Activated CD4-positive, alpha-beta T cell treated with anti-CD3 and anti-CD28 coated beads, Interleukin-2, amount 50 U/mL, for 4 hours (primary cell): ENCODE measurements around the gene TCEAL2.
A peak's percentile ranks its signal among the peaks of the same experiment; 100 is the strongest.
"Not testable (repeated sequence)": the region's sequence is repeated elsewhere in the genome, so short reads cannot be mapped to it uniquely, and the experiment has no call there.

Experiments
- DNase-seq, 2 experiments: peaks; one replicate each; pipeline ENCODE4 v3.0.0-alpha.2; 2020

The TCEAL2 gene

DNA sequence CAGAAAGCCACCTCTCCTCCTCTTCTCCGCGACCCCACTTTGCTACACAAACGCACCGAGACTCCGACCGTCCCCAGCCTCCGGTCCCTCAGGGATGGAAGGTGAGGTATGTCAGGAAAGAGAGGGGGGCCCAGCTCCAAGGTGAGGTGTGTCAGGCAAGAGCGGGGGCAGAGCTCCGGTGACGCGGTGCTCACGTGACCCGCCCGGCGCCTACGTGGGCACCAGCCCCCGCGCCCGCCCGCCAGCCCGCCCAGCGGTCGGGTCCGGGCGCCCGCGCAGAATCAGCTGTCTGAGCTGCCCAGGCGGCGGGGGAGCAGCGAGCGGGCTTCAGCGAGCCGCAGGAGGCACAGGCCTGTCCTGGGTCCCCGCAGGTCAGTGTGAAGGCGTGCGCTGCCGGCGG, at the start of gene TCEAL2:
Gene TCEAL2 (plus strand): TSS at position 244 of the 400 bp plus-strand sequence. CDS start 1,152 bp downstream, outside the sequence.
- peak in 1 of 2 experiments; percentile 6 for DNase-seq

DNA sequence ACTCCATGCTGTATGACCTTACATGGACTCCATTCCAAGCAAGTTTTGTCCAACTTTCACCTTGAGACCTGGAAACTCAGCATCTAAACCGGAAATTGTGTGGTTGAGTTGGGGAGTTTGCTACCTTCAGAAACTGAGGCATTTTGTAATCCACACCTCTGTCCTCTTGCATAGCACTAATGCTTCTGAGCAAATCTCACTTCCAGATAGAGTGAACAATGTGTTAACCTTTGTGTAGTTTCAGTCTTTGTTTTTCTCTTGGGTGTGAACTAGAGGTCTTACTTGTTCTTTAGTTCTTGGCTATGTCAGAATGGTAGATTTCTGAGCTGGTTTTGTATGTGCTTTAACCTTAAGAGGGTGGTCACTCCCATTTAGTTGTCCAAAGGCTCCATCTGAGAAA, 48.1 kb upstream of the TCEAL2 start:
- no peak for DNase-seq

DNA sequence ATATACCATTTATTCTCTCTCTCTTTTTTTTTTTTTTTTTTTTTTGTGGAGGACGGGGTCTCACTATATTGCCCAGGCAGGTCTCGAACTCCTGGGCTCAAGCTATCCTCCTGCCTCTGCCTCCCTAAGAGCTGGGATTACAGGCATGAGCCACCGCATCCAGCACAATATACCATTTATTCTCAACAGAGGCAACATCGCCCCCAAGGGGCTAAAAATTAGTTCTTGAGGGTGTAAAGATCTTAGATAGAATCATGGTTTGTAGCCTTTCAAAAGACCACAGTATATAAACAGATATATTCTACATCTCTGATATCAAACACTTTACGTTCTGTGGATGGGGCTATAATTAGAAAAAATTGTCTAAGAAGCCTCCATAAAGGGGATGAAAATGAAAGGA, 39.8 kb upstream of the TCEAL2 start:
- no peak for DNase-seq

DNA sequence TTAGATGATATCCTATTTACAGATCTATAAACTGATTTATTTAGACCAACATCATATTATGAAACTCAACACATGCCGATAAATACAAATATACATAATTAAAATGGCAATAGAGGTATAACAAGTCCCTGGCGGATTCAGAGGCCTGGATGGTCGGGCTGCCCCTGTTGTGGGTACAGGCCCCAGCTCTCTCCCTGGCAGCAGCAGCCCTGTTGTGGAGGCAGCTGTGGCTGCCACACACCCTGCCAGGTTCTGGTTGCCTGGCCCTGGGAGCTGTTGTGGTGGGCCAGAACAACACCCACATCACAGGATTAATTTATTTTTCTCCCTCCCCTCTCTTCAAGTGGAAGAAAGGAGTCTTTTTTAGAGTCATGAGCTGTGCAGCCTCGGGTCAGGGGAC, 12.1 kb upstream of the TCEAL2 start:
- DNase-seq, result no peak

DNA sequence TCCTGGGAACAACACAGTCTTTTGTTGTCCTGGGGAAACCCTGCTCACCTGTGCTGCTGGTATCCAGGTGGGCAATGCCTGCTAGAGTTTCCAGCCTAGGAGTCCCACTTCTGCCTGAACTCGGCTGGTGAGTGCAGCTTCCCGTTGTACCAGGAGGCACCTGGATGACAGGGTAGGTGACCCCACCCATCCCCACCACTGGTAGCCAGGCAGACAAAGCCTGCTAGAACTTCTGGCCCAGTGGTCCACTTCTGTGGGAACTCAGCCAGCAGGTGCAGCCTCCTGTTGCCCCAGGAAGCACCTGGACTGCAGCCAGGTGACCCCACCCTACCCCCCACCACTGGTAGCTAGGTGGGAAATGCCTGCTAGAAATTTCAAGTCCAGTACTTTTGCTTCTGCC, 9.7 kb upstream of the TCEAL2 start:
- DNase-seq, result no peak

DNA sequence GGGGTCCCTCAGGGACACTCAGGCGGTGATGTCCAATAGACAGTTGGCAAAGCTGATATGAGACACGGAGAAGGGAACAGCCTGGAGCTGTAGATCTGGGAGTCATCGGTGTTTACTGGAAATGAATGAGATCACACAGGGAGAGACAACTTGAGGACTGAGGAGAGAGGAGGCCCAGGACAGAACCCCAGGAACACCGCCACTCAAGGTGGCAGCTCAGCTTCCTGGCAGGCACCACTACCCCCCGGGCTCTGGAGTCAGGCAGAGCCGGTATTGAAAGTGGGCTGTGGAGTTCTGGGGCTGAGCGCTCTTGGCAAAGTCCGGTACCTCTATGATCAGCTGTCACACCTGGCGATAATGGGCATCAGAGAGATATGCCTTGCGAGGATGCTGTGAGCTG, 465 bp upstream of the TCEAL2 start:
- DNase-seq, result not testable (repeated sequence)

DNA sequence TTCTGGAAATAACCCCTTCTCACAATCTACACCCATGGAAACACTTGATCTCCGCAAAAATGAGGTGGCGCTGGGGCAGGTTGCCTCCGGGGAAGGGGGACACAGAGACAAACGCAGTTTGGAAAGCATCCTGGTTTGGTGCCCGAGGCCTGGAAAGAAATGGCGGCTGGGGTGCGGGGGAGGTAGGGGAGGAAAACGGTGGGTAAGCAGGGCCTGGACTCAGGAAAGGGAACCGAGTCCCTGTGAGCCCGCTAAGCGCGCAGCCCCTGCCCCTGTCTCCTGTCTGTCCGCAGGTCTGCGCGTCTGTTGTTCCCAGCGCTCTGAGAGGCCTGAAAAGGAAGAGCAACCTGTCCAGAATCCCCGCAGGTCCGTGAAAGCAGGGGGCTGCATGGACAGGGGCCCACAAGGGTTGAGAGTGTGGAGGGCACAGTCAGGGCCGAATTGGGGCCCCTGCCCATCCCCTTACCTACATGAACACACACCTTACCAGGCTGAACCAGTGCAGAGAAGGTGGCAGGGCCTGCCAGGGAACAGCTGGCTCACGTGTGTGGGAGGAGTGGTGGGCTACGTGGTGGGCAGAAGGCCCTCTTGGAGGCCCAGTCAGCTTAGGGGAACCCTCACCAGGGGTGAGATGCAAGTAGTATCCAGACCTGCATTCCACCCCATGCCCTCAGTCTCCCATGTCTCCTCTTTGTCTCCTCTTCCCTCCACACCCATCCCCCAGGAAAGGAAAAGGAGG, 770 bp downstream of the TCEAL2 start:
- DNase-seq, result not testable (repeated sequence)

DNA sequence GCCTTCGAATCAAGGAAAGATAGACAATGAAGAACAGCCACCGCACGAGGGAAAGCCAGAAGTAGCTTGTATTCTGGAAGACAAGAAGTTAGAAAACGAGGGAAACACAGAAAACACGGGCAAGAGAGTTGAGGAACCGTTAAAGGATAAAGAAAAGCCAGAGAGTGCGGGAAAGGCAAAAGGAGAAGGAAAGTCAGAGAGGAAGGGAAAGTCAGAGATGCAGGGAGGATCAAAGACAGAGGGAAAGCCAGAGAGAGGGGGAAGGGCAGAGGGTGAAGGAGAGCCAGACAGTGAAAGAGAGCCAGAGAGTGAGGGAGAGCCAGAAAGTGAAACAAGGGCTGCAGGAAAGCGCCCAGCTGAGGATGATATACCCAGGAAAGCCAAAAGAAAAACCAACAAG, 1.4 kb downstream of the TCEAL2 start:
- DNase-seq, result no peak

DNA sequence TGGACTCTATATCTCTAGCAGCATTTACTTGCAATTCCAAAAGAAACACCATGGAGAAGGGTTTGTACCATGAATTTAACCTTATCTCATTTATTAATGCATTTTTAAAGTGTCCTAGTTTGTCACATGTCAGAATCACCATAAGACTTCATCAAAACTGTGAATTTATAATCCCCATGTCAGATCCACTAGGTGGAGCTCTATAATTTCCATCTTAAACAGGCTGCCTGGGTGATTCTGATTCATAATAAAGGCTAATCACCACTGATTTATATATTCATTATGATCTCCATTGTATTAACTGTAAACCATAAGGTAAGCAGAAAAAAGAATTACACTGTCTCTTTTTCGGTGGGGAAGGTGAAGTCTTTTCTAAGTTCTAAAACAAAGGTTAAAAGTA, 4.0 kb downstream of the TCEAL2 start:
- no peak for DNase-seq

DNA sequence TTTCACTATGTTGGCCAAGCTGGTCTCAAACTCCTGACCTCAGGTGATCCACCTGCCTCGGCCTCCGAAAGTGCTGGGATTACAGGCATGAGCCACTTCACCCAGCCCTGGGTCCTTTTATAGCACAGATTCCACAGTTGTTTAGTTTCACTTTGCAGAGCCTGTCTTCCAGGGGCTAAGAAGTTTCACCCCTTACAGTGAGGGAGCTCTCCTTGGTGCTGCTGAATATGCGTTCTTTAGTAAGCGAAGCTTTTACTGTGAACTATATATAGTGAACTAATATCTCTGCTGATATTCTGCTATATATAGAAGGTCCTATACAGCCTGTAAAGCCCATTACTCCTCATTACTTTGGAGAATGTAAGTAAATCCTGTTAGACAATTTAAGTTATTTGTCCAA, 12.6 kb downstream of the TCEAL2 start:
- no peak for DNase-seq

DNA sequence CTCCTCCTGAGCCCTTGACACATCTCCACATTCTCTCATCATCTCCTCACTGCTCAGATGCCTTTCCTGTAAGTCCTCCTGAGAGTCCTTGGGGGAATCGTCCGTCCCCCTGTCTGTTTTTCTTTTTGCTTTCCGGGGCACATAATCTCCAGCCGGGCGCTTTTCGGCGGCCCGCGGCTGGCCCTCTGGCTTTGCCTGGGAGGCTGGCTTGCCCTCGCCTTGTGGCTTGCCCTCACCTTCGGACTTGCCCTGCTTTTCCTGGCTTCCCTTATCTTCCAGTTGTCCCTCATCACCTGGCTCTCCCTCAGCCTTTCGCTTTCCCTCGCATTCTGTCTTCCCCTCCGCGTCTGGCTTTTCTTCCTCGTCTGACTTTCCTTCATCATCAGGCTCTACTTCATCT, 15.4 kb downstream of the TCEAL2 start:
- not testable (repeated sequence) for DNase-seq

DNA sequence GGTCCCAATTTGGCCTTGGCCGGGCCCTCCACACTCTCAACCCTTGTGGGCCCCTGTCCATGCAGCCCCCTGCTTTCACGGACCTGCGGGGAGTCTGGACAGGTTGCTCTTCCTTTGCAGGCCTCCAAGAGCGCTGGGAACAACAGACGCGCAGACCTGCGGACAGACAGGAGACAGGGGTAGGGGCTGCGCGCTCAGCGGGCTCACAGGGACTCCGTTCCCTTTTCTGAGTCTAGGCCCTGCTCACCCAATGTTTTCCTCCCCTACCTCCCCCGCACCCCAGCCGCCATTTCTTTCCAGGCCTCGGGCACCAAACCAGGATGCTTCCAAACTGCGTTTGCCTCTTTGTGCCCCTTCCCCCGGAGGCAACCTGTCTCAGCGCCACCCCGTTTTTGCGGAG, 16.2 kb downstream of the TCEAL2 start:
- not testable (repeated sequence) for DNase-seq

DNA sequence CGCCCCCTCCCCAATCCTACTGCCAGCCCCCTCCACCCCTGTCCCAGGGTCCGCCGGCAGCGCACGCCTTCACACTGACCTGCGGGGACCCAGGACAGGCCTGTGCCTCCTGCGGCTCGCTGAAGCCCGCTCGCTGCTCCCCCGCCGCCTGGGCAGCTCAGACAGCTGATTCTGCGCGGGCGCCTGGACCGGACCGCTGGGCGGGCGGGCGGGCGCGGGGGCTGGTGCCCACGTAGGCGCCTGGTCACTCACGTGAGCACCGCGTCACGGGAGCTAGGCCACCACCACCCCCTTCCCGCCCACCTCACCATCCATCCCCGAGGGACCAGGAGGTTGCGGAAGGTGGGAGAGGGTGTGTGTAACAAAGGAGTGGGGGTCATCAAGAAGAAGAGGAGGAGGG, 16.8 kb downstream of the TCEAL2 start, which contains the start of gene TCEAL6:
Gene TCEAL6 (minus strand): TSS at position 208 of the 400 bp plus-strand sequence.
- DNase-seq, result not testable (repeated sequence)

DNA sequence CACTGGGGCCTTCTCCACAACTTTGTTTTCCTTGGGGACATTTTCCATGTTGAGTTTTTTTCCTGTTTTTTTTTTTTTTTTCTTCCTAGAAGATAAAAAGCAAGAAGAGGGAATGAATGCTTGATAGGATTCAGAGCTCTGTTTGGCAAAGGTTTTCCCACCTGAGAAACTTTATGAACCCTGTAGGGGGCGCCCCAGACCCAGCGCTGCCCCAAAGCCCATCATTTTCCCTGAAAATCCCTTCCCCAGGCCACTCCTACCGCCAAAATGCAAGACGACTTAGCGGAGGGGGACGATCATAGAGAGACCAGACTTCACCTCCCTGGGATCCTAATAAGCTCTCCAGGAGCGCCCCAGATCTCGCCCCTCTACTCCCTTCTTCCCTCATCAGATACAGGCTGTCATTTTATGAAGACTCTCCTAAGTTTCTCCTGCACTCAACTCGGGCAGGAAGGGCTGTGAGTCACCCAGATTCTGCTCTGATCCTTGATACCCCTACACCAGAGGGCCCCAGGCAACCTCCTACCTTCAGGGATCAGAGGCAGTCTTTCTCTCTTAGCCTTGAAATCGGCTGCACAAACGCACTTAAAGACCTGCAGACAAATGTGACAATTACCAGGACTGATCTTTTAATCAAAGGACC, 28.9 kb downstream of the TCEAL2 start:
- no peak for DNase-seq

DNA sequence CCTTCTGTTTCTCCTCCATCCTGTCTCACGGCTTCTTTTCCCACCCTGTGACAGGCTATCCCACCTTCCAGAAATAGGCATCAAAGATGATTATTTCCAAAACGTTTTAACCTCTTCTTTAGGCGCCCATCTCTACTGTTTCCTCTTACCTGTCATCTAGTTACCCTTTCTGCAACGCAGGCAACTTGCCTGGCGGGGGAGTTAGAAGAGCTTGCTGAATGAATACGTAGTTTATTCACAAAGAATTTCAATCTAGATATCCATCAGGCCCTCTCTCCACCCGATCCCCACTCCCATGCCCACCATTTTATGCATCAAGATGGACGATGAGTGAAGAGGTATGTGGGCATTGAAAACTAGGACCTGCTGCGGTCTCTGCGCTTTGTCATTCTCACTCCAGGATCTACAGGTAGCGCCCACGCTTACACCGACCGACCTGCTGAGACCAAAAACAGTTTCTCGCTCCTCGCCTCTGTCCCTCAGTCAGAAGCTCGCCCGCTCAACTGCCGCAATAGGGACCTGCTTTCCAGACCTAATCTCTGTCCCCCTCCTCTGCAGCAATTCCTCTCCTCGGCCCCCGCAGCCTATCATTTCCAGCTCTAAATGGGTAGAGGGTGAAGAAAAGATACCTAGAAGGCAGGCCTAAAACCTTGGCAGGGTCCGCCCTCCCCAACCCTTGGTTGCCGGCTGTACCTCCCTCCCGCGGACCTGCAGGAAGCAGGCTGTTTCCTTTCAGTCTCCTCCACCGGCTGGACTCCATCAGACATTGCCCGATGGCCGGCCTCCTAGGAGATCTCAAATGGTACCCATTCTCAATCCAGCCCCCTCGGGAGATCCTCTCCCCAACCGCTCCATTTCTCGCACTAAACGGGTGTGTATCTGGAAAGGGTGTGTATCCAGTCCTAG, 29.7 kb downstream of the TCEAL2 start:
- peak in 1 of 2 experiments; percentile 6 for DNase-seq

DNA sequence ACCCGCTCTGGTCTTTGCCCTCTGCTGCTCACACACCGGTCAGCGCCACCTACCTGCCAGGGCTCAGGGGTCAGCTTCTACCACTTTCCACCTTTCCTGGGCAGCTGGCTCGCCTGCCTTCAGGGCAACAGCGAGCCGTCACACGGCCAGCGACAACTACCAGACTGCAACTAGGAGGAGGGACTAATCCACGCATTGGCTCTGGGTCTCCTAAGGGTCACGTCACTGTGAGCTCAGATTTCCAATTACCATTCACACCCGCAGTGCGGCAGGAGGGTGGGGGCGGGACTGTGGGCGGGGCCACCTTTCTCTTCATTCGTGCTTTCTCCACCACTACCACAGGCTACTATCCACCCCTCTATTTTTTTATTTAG, 30.3 kb downstream of the TCEAL2 start, which contains the start of gene BEX5:
Gene BEX5 (minus strand): TSS at position 172 of the 374 bp plus-strand sequence. CDS start 1,712 bp downstream, outside the sequence.
- DNase-seq, result peak; percentile 46 to 48
